A549 (cell line): ENCODE measurements around the gene THYN1. TPM values are rescaled to one million over a fixed set of nuclear protein-coding genes. Genes with fewer than 3 reads are reported as not detected.

Experiments used
- ATAC-seq, 2 experiments: fragments of 200-7000 bp in 1 of 2; fragments of >200 bp in 1 of 2; cut with Nextera tagmentation in 1 of 2; cut with Tn5 transposase in 1 of 2; 3 replicates each; pipeline versions ENCODE4 v1.8.0 to v1.9.1; 2018 to 2020; ENCODE audit warnings: mild to moderate bottlenecking in 1 of 2, moderate library complexity in 1 of 2
- CTCF ChIA-PET: fragments of 300-600 bp; sonication (Branson Sonifier 250); formaldehyde crosslinking; extraction: SDS; loops from one replicate; lab custom pipeline; 2021; ENCODE audit warnings: antibody characterized with exemption, inconsistent platforms; lab: Yijun Ruan, JAX
- POLR2A ChIA-PET: fragments of 350-600 bp; formaldehyde crosslinking; extraction: SDS; loops from one replicate; lab custom pipeline; 2021; ENCODE audit warnings: antibody characterized with exemption, inconsistent platforms; lab: Yijun Ruan, JAX
- DNase-seq, 2 experiments: peaks; one replicate each; pipeline versions ENCODE4 v3.0.0 to v3.0.0-alpha.2; 2011 to 2016; ENCODE audit warnings: low read depth in 1 of 2, low spot score in 1 of 2
- FAIRE-seq: peaks from 2 replicates; lab custom pipeline; 2011; peaks lifted over from hg19 to GRCh38; lab: Jason Lieb, UNC
- H3K27ac ChIP-seq, 2 experiments: fragments of >200 bp; sonication (Bioruptor Twin); formaldehyde crosslinking; 3 replicates each; pipeline ENCODE4 v1.5.1; 2016 to 2017
- H3K4me1 ChIP-seq: fragments of >200 bp; sonication (Bioruptor Twin); formaldehyde crosslinking; 3 replicates; pipeline ENCODE4 v1.6.1; 2016
- H3K4me2 ChIP-seq: fragments of >200 bp; sonication (Bioruptor Twin); formaldehyde crosslinking; 3 replicates; pipeline ENCODE4 v1.6.1; 2016
- H3K4me3 ChIP-seq: fragments of >200 bp; sonication (Bioruptor Twin); formaldehyde crosslinking; 3 replicates; pipeline ENCODE4 v1.5.1; 2016
- H3K9me3 ChIP-seq: fragments of >200 bp; sonication (Bioruptor Twin); formaldehyde crosslinking; 3 replicates; pipeline ENCODE4 v1.6.1; 2016
- CBX2 ChIP-seq: fragments of 200-600 bp; sonication (generic); IDR thresholded peaks from 2 replicates; pipeline ENCODE4 v1.6.1; 2016; ENCODE audit warnings: low read depth, mild to moderate bottlenecking, borderline replicate concordance
- CBX8 ChIP-seq: fragments of 200-600 bp; sonication (generic); IDR thresholded peaks from 2 replicates; pipeline ENCODE4 v1.6.1; 2016
- CEBPB ChIP-seq, 2 experiments: fragments of >200 bp in 1 of 2; sonication (Bioruptor Twin) in 1 of 2; formaldehyde crosslinking in 1 of 2; IDR thresholded peaks; 2 replicates each; pipeline ENCODE4 v1.6.1; 2012 to 2016
- EHF ChIP-seq: fragments of 250-450 bp; sonication (Bioruptor Pico); IDR thresholded peaks from 2 replicates; pipeline ENCODE4 v1.5.0; 2020; ENCODE audit warnings: mild to moderate bottlenecking
- HEYL ChIP-seq: fragments of 250-450 bp; sonication (Bioruptor Pico); IDR thresholded peaks from 2 replicates; pipeline ENCODE4 v1.8.0; 2021; ENCODE audit warnings: mild to moderate bottlenecking, moderate library complexity
- HMGXB4 ChIP-seq: fragments of 250-450 bp; sonication (Bioruptor Pico); IDR thresholded peaks from 2 replicates; pipeline ENCODE4 v1.5.0; 2021; ENCODE audit warnings: mild to moderate bottlenecking, moderate library complexity, borderline replicate concordance
- HOXB5 ChIP-seq: fragments of 250-450 bp; sonication (Bioruptor Pico); IDR thresholded peaks from 2 replicates; pipeline ENCODE4 v1.5.0; 2020; ENCODE audit warnings: mild to moderate bottlenecking, moderate library complexity
- JUN ChIP-seq, 2 experiments: fragments of >200 bp; sonication (Bioruptor Twin); formaldehyde crosslinking; IDR thresholded peaks; 2 replicates in 1 of 2; 3 replicates in 1 of 2; pipeline ENCODE4 v1.6.1; 2016 to 2017
- JUNB ChIP-seq: fragments of >200 bp; sonication (Bioruptor Twin); formaldehyde crosslinking; IDR thresholded peaks from 2 replicates; pipeline ENCODE4 v1.6.1; 2016
- MAFK ChIP-seq: fragments of 450-650 bp; IDR thresholded peaks from 2 replicates; pipeline ENCODE4 v1.6.1; 2014; ENCODE audit not compliant: partially characterized antibody
- MAZ ChIP-seq: fragments of 150-350 bp; IDR thresholded peaks from 2 replicates; pipeline ENCODE4 v1.6.1; 2014; ENCODE audit warnings: antibody characterized with exemption, low read depth, low read length, borderline replicate concordance
- NFE2L2 ChIP-seq: fragments of 150-350 bp; conservative IDR thresholded peaks from 2 replicates; pipeline ENCODE4 v1.6.1; 2014; ENCODE audit warnings: low read length
- PHF8 ChIP-seq: fragments of 200-600 bp; sonication (generic); IDR thresholded peaks from 2 replicates; pipeline ENCODE4 v1.6.1; 2016; ENCODE audit warnings: low read depth, mild to moderate bottlenecking, antibody characterized with exemption, moderate library complexity, borderline replicate concordance
- RAD21 ChIP-seq, 2 experiments: fragments of >200 bp in 1 of 2; sonication (Bioruptor Twin) in 1 of 2; formaldehyde crosslinking in 1 of 2; IDR thresholded peaks in 1 of 2; conservative IDR thresholded peaks in 1 of 2; 2 replicates in 1 of 2; 3 replicates in 1 of 2; pipeline ENCODE4 v1.6.1; 2012 to 2018; ENCODE audit warnings: inconsistent platforms in 1 of 2
- RCOR1 ChIP-seq: fragments of 150-350 bp; IDR thresholded peaks from 2 replicates; pipeline ENCODE4 v1.6.1; 2014; ENCODE audit warnings: antibody characterized with exemption, low read length, low read depth
- SMC3 ChIP-seq: fragments of >200 bp; sonication (Bioruptor Twin); formaldehyde crosslinking; IDR thresholded peaks from 3 replicates; pipeline ENCODE4 v1.6.1; 2018; ENCODE audit warnings: inconsistent platforms
- SREBF2 ChIP-seq: fragments of 450-650 bp; IDR thresholded peaks from 2 replicates; pipeline ENCODE4 v1.6.1; 2014; ENCODE audit warnings: mild to moderate bottlenecking, moderate library complexity
- TFCP2L1 ChIP-seq: fragments of 250-450 bp; sonication (Bioruptor Pico); IDR thresholded peaks from 2 replicates; pipeline ENCODE4 v1.5.0; 2021; ENCODE audit warnings: mild to moderate bottlenecking
- ZFP36 ChIP-seq: fragments of 450-650 bp; IDR thresholded peaks from 2 replicates; pipeline ENCODE4 v1.6.1; 2014; ENCODE audit warnings: borderline replicate concordance; ENCODE audit not compliant: partially characterized antibody
- ZNF302 ChIP-seq: fragments of 250-450 bp; sonication (Bioruptor Pico); IDR thresholded peaks from 2 replicates; pipeline ENCODE4 v1.9.0; 2021; ENCODE audit warnings: inconsistent platforms, mild to moderate bottlenecking, moderate library complexity
- ZSCAN20 ChIP-seq: fragments of 250-450 bp; sonication (Bioruptor Pico); IDR thresholded peaks from 2 replicates; pipeline ENCODE4 v1.8.0; 2022; ENCODE audit warnings: mild to moderate bottlenecking, moderate library complexity
- WGBS: methylation state at CpG from one replicate; pipeline ENCODE4 v1.1.6; 2017; ENCODE audit errors: missing lambda C conversion rate; 5-methylcytosine and 5-hydroxymethylcytosine counted together
- polyA plus RNA-seq, 4 experiments: library from polyadenylated mRNA; depleted of rRNA in 3 of 4; stranded (reverse); fragments of >200 nt; fragmentation: RNase III in 1 of 4; extraction: RNeasy Plus Mini Kit Qiagen cat#74134 plus additional on column Dnase treatment in 1 of 4; gene quantifications; 2 replicates in 3 of 4; 3 replicates in 1 of 4; pipeline ENCODE4 v1.2.3, GENCODE V29; 2011 to 2017
- TF ChIP-seq, protein P1 (sequence below): fragments of 450-650 bp; IDR thresholded peaks from 2 replicates; pipeline ENCODE4 v1.6.1; 2014; ENCODE audit warnings: antibody characterized with exemption
- TF ChIP-seq, protein P2 (sequence below): IDR thresholded peaks from 2 replicates; pipeline ENCODE4 v1.6.1; 2012; ENCODE audit warnings: low read depth, borderline replicate concordance

THYN1 gene
- polyA plus RNA-seq, 2 of the 4 experiments (the other 2 are of a cell fraction) = 20.8 to 27.9 TPM

DNA sequence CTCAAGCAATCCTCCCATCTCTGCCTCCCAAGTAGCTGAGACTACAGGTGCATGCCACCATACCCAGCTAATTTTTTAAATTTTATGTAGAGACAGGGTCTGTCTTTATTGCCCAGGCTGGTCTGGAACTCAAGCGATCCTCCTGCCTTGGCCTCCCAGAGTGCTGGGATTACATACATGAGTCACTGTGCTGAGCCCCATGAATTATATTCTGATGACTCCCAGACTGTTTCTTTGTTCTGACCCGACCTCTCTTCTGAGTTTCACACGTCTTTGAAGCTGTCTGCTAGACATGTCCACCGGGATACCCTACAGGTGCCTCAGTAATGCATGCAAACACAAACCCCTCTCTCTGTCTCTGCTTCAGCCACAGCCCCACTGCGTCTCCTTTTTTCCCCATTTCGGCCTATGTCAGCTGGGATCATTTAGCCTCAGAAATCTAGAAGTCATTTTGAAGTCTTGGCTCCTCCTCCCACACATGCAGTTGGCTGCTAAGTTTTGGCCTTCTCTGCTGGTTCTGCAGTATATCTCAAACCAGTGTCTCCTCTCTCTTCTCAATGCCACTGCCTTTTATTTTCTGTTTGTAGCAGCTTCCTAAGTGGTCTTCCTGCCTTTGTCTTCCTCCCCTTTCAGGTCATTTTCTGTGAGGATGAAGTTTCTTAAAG lies 23.9 kb downstream of the THYN1 start:
- no peak overlapping the region for H3K27ac ChIP-seq
- DNase-seq (no peak), FAIRE-seq (no peak), ATAC-seq (no peak)
- CTCF ChIA-PET = interaction anchor here (1.6 kb wide), 1 partner anchor 33 kb away, joined by 4 read pairs; no protein-coding TSS in a partner anchor
- no peaks in the 10 kb centered on the region for H3K9me3 ChIP-seq
- WGBS = 65% methylated on average over 6 of the region's 6 CpGs
- POLR2A ChIA-PET = no interaction called here
- H3K4me1 ChIP-seq = peaks cover 8% of the 10 kb centered on the region; the same call in 1 of the 3 replicates
- H3K4me3 ChIP-seq = no peak overlapping the region
- H3K4me2 ChIP-seq = no peak overlapping the region
- no peak for TF ChIP-seq SREBF2
- no peak for TF ChIP-seq CEBPB (IDR thresholded peaks at IDR 0.05)
- no peak for TF ChIP-seq HEYL
- TF ChIP-seq MAFK = no peak
- no peak for TF ChIP-seq RAD21 (conservative IDR thresholded peaks at IDR 0.05 in 1 of 2, IDR thresholded peaks at IDR 0.05 in 1 of 2)
- no peak for TF ChIP-seq RCOR1
- no peak for TF ChIP-seq TFCP2L1 (CRISPR knock-in tag)
- no peak for TF ChIP-seq HMGXB4 (CRISPR knock-in tag)
- TF ChIP-seq MAZ = no peak
- TF ChIP-seq HOXB5 (CRISPR knock-in tag) = no peak
- no peak for TF ChIP-seq SMC3
- TF ChIP-seq JUN (IDR thresholded peaks at IDR 0.05) = no peak

DNA sequence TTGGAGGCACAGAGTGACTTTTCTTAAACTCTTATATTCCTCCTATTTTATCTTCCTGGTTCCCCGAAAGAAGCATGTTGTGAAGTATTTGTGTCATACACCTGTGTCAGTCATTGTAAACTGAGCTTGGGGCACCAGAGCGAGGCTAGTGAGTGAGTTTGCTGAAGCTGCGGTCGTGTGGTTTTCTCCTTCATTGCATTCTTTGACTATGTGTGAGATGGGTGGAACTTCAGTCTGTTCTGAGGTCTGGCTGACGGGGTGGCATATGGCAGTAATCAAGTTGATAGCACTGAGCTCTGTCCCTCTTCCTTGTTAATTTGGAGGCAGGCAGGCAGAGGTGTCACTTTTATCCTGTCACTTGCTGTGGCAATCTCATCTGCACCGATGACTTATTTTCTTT lies 24.5 kb downstream of the THYN1 start:
- TF ChIP-seq ZNF302 (no peak), CBX8 (no peak), JUN (IDR thresholded peaks at IDR 0.05) (no peak), JUNB (no peak), NFE2L2 (no peak), CBX2 (no peak), PHF8 (no peak), ZSCAN20 (CRISPR knock-in tag) (no peak), EHF (no peak), ZFP36 (no peak), MAZ (no peak), RCOR1 (no peak)
- TF ChIP-seq, protein P1, sequence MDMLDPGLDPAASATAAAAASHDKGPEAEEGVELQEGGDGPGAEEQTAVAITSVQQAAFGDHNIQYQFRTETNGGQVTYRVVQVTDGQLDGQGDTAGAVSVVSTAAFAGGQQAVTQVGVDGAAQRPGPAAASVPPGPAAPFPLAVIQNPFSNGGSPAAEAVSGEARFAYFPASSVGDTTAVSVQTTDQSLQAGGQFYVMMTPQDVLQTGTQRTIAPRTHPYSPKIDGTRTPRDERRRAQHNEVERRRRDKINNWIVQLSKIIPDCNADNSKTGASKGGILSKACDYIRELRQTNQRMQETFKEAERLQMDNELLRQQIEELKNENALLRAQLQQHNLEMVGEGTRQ = no peak
- TF ChIP-seq, protein P2, sequence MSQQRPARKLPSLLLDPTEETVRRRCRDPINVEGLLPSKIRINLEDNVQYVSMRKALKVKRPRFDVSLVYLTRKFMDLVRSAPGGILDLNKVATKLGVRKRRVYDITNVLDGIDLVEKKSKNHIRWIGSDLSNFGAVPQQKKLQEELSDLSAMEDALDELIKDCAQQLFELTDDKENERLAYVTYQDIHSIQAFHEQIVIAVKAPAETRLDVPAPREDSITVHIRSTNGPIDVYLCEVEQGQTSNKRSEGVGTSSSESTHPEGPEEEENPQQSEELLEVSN = no peak
- Histone ChIP-seq H3K4me3 (no peak overlapping the region), H3K4me2 (no peak overlapping the region), H3K4me1 (peaks cover 8% of the 10 kb centered on the region; the same call in 1 of the 3 replicates), H3K9me3 (no peaks in the 10 kb centered on the region), H3K27ac (no peak overlapping the region)
- ChIA-PET CTCF (interaction anchor here (1.6 kb wide), 1 partner anchor 33 kb away, joined by 4 read pairs; no protein-coding TSS in a partner anchor), POLR2A (no interaction called here)
- FAIRE-seq (no peak), ATAC-seq (no peak), DNase-seq (no peak)
- WGBS = 92% methylated on average over 6 of the region's 6 CpGs
